Measurements from ENCODE around the gene PAWR.
A peak's percentile ranks its signal among the peaks of the same experiment; 100 is the strongest.

Gene PAWR, protein sequence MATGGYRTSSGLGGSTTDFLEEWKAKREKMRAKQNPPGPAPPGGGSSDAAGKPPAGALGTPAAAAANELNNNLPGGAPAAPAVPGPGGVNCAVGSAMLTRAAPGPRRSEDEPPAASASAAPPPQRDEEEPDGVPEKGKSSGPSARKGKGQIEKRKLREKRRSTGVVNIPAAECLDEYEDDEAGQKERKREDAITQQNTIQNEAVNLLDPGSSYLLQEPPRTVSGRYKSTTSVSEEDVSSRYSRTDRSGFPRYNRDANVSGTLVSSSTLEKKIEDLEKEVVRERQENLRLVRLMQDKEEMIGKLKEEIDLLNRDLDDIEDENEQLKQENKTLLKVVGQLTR

DNA sequence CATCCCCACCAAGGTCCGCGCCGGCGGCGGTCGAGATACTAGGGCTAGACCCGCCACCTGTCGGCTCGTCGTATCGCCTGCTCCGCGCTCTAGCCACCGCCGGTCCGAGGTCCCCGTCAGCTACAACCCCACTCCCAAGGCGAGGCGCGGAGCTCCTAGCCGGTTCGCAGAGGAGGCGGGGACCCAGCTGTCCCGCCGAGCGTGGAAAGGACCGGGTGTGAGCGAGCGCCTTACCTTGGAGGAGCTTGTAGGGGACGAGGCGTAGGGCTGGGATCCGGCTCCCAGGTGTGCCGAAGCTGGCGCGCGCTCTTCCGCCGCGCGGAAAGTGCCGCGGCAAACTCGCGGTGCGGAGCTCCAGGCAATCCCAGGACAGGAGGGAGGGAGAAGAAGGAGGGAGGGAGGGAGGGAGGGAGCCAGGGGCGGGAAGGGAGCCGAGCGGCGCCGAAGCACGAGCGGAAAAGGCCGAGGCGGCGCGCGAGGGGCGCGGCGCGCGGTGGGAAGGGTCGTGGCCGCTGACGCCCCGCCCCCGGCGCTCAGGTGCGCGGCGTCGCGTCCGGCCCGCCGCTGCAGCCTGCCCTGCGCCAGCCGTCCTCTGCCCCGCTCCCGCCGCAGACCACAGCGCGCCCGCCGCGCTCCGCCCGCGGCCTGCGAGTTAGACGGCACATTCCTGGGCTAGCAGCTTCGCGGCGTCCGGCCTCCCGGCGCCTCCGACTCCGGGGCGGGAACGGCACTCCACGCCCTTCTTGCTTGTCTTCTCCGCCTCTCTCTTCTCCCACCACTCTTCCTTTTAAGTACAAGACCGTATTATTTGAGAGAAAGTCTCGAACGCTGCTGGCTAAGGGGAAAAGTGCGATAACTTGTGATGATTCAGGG is at the start of gene PAWR:
Gene PAWR, minus strand, starts transcription at position 327 of the 873 bp plus-strand sequence. CDS start 720 bp downstream, outside the sequence.
- DNase-seq (ENCODE audit: low read depth in 1 of 2, low spot score in 1 of 2), result peak in 1 of 2 donors; percentile 4

DNA sequence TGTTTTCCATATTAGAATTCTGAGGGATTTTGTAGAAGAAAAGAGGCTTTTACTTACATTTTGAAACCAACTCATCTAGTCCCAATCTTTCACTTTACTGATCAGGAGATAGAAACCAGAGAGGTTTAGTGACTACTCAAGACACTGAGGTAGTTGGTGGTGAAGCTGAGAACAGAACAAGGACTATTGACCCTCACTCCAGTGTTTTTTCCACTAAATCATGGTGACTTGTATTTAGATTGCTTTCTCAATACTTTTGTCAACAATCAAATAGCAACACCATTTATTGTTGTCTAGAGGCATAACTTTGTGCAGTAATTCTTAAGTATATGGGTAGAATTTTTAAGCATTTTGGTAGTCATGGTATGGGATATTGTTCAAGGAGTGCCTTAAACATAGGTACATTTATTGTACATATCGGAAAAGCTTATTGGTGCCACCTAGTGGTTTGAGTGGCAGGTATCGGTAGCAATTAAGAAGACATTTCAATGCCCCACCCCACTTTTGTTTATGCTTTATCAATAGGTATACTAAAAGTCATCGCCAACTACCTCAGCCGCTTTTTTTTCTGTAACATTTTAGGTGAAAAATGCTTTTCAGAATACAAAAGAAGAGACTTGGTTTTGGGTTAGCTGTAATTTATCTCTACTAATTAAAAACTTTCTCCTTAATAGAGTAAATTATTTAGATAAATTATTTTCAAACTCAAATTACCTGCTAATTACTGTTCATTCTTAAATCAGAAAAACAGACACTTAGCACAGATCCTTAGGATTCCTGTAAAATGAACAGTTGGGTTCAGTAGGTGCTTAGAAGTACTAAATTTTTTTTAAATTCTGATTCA is 47.3 kb upstream of the PAWR start:
- DNase-seq (ENCODE audit: low read depth in 1 of 2, low spot score in 1 of 2), result peak in 1 of 2 donors; percentile 23

DNA sequence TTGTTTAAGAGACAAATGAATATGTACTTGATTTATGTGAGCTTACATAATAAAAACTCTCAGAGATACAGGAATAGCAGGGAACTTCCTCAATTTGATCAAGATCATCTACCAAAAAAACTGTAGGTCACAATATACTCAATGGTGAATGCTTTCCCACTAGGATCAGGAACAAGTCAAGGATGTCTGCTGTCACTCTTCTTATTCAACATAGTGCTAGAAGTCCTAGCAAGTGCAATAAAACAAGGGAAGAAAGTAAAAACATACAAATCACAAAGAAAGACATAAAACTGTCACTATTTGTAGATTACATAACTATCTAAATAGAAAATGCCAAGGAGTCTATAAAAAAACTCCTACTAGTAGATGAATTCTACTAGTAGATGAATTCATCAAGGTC is 41.9 kb upstream of the PAWR start:
- DNase-seq (ENCODE audit: low read depth in 1 of 2, low spot score in 1 of 2), result no peak

DNA sequence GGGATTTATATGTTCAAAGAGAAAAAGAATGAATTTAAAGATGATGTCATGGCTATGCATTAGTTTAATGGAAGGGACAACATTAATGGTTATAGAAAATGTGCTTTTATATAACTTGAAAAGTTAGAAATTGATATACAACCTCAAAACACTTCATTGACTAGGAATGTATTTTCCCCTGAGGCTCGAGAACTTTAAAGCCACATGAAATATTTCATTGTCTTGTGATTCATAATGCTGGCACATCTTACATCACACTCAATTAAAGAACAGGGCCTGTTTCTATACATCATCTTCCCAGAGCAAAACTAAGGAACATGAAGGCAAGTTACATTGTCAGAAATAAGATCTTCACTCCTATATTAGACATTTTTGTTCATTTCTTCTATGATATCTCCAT is 35.2 kb upstream of the PAWR start:
- no peak for DNase-seq (ENCODE audit: low read depth in 1 of 2, low spot score in 1 of 2)

DNA sequence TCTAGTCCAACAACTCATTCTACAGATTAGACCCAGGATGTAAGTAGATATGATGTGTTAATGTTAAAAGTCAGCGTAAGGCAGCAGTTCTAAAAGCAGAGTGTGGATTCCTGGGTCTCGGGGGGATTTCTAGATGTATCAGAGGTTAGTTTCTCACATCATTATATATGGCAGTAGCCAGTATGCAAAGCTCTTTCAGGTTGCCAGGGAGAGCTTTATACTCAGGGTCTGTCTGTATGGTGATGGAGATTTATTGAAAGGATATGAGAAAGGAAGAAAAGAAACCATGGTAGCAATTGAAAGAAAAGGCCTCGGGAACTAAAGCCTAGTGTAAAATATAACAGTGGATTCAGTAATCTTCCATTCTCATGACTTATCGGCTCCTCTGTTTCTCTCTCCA is 26.2 kb upstream of the PAWR start:
- no peak for DNase-seq (ENCODE audit: low read depth in 1 of 2, low spot score in 1 of 2)

DNA sequence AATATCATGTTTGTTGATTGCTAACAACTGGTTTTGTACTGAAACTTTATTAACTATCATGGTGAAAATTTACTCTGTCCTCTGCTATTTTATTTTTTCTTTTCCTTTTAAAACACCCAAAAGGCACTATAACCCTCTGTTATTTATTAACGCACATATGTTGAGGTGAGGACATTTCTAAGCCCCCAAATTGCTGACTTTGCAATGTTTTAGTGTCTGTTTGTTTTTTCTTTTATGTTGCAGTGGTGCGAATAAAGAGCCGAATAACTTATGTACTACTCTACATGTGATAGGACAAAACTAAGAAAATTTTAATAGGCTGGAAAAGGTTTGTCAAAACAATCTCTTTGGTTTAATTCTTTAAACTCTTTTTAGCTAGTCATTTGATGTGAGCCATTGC is 24.5 kb upstream of the PAWR start:
- DNase-seq (ENCODE audit: low read depth in 1 of 2, low spot score in 1 of 2), result no peak

DNA sequence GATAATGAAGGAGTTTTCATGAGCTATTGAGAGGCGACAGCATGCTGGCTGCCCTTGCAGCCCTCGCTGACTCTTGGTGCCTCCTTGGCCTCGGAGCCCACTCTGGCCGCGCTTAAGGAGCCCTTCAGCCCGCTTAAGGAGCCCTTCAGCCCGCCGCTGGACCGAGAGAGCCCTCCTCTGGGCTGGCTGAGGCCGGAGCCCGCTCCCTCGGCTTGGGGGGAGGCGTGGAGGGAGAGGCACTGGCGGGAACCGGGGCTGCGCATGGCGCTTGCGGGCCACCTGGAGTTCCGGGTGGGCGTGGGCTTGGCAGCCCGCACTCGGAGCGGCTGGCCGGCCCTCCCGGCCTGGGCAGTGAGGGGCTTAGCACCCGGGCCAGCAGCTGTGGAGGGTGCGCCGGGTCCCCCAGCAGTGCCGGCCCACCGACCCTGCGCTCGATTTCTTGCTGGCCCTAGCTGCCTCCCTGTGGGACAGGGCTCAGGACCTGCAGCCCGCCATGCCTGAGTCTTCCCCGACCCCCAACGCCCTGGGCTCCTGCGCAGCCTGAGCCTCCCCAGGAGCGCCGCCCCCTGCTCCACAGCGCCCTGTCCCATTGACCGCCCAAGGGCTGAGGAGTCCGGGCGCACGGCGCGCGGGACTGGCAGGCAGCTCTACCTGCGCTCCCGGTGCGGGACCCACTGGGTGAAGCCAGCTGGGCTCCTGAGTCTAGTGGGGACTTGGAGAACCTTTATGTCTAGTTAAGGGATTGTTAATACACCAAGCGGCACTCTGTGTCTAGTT is 20.1 kb upstream of the PAWR start:
- DNase-seq (ENCODE audit: low read depth in 1 of 2, low spot score in 1 of 2), result no peak

DNA sequence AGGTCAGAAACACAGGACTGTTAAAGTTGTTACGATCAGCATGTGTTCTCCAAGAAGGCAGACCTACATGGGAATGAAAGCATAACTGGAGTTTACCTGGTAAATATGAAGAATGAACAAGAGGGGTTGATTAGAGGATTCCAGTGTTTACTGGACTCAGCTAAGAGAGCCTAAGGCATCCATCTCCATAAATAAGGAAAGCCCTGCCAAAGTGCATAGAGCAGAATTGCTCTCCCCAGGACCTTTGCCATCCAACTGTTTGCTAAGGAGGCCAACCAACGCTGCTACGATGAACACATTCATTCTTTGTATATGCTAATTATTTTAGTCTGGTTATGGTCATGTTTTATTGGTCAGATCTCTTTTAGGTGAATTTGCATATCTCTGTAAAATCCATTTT is 17.1 kb upstream of the PAWR start:
- DNase-seq (ENCODE audit: low read depth in 1 of 2, low spot score in 1 of 2), result no peak

DNA sequence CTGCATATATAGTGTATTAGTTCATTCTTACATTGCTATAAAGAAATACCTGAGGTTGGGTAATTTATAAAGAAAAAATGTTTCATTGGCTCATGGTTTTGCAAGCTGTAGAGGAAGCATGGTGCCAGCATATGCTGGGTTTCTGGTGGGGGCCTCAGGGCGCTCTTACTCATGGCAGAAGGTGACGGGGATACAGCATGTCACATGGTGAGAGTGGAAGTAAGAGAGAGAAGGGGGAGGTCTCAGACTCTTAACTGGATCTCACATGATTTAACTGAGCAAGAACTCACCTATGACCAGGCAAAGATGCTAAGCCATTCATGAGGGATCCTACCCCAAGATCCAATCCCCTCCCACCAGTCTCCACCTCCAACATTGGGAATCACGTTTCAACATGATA is 15.9 kb upstream of the PAWR start:
- DNase-seq (ENCODE audit: low read depth in 1 of 2, low spot score in 1 of 2), result no peak

DNA sequence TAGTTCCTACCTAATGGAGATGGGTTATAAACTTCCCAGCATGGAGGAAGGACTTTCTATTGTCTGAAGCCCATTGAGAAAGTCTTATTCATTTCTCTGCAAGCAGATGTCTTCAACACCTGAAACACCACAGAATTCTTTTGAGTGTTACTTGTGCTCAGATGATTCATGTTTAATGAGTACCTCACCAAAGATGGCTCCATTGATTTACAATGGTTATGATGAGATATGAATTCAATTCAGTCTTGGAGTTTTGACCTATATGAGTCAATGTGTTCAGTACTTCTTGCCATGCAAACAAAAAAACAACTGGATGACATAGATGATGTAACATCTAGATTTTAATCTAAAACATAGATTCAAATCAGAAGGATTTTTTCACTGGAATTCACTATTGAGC is 15.4 kb upstream of the PAWR start:
- no peak for DNase-seq (ENCODE audit: low read depth in 1 of 2, low spot score in 1 of 2)

DNA sequence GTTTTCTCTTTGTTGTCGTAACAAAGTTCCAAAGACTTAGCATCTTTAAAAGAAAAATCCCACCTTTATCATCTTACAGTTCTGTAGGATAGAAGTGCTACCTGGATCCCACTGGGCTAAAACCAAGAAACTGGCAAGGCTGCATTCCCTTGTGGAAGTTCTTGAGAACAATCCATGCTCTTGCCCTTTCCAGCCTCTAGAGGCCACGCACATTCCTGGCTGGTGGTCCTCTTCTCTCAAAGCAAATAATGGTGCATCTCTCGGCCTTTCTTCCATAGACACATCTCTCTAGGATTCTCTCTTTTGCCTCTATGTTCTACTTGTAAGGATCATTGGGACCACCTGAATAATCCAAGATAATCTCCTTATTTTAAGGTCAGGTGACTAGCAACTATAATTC is 8.2 kb upstream of the PAWR start:
- no peak for DNase-seq (ENCODE audit: low read depth in 1 of 2, low spot score in 1 of 2)

DNA sequence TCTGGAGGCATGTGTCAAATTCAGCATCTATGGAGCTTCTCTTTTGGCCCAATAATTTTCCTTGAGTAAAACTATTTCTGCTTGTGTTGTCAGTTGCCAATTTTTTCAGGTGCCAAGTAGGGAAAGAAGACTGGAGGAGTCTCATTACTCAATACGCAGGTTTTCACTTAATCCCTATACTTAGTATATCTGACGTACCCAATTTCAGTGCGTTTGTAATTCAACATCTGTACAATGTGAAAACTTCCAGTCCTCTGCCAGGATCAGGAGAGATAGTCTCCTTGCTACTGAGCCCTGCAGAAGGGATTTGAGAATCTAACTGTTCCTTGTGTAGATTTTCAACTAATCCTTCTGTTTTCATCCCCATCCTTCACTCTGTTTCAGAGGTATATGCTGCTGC is 5.7 kb upstream of the PAWR start:
- no peak for DNase-seq (ENCODE audit: low read depth in 1 of 2, low spot score in 1 of 2)

DNA sequence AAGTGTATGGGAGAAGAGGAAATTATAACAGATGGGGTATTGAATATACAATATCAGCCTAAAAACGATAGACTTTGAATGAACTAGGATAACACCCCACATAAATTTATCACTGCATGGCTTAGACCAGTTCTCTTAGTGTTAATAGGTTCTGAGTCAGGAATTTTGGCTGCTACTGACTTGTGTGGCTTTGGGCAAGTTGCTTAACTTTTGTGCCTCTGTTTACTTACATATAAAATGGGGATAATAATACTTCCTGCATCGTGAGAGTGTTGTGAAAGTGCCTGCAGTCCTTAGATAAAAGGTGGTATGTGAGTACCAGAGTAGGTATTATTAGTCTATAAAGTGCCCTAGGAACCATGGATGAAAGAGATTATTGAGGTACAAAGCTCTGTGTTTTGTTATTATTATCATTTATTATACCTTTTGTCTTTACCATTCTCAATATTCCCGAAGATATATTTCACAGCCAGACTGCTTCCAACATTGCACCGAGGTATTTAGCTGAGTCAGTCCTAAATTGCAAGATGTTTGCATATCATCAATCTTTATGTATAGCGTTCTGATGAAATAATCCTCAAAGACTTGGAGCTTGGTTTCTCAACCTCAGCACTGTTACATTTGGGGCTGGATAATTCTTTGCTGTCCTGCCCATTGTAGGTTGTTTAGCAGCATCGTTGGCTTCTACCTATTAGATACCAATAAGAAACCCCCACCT is 2.3 kb upstream of the PAWR start:
- DNase-seq (ENCODE audit: low read depth in 1 of 2, low spot score in 1 of 2), result no peak

DNA sequence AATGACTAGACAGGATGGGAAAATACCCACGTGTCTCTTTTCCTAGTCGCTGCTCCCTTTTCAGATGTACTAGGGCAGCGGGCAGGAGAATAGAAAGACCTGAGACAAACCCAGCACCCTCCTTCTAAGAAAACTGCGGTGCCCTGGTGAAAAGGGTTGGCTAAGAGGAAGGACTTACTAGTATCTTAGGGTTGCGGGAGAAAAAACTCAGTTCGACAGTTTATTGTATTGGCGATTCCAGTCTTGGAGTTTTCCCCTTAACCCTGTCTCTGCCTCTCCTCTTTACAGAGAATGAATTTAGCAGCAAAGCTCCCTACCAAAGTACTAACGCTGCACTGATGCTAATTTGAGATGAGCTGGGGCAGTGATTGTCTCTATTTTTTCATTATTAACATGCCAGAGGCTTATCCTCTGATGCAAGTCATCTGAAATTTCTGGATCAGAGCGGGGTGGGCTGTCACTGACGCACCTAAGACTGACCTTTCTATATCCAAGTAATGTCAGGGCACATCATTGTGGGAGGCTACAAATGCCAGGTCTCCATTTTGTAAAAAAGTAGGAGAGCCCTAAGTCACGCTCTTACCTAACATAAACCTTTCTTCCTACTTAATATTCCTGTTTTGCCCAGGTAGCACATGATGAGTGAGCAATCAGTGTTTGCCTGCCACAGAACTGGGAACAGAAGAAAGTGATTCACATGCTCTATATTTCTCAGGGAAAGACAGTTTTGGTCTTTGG is 916 bp upstream of the PAWR start:
- no peak for DNase-seq (ENCODE audit: low read depth in 1 of 2, low spot score in 1 of 2)

DNA sequence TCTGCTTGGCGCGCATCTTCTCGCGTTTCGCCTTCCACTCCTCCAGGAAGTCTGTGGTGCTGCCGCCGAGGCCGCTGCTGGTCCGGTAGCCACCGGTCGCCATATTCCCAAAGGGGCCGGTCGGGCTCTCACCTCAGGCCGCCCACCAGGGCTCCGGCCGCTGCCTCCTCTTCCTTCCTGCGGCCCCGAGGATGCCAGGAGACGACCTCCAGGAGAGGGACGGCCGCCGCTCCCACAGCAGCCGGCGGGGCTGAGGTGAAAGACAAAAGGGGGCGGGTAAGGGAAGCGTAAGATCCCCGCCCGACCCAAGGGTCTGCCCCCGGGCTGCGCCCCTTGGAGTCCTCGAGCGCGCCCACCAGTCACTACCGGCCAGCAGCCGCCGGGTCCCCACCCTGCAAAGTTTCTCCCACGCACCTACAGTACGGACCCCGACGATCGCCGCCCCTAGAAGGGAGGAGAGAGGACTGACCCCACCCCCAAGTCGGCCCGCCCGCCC is 574 bp downstream of the PAWR start:
- no peak for DNase-seq (ENCODE audit: low read depth in 1 of 2, low spot score in 1 of 2)

DNA sequence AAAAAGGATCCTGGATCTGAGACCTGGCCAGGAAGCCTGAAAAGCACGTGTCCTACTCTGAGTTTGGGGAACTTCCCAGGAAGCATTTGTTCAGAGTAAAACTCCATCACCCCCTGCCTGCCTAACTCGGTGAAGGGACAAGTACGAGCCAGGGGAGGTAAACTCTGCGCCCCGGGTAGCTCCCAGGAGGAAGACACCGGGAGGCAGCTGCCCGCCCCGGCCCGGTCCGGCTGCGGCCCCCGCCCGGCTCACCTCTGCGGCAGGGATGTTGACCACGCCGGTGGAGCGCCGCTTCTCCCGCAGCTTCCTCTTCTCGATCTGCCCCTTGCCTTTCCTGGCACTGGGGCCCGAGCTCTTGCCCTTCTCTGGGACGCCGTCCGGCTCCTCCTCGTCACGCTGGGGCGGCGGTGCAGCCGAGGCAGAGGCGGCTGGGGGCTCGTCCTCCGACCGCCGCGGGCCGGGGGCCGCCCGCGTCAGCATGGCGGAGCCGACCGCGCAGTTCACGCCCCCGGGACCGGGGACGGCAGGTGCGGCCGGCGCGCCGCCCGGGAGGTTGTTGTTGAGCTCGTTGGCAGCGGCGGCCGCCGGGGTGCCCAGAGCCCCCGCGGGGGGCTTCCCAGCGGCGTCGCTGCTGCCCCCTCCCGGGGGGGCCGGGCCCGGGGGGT is 1.2 kb downstream of the PAWR start:
- DNase-seq (ENCODE audit: low read depth in 1 of 2, low spot score in 1 of 2), result no peak

DNA sequence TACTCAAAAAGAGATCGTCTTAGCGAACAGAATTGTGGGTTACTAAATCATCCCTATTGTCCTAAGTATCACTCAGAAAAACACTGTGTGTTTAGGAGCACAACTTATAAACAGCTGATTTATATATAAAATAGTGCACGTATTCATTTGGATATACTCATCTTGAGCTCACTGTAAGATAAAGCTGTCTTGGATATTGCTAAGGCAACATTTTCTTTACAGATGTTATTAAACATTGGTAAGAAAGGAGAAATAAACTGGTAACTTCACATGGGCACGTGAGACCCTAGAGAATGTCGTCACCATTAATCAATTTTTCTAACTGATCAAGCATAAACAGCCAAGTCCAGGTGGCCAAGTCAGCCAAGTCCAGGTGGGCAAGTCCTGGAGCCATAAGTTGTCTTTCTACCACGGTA is 1.7 kb downstream of the PAWR start:
- DNase-seq (ENCODE audit: low read depth in 1 of 2, low spot score in 1 of 2), result no peak

DNA sequence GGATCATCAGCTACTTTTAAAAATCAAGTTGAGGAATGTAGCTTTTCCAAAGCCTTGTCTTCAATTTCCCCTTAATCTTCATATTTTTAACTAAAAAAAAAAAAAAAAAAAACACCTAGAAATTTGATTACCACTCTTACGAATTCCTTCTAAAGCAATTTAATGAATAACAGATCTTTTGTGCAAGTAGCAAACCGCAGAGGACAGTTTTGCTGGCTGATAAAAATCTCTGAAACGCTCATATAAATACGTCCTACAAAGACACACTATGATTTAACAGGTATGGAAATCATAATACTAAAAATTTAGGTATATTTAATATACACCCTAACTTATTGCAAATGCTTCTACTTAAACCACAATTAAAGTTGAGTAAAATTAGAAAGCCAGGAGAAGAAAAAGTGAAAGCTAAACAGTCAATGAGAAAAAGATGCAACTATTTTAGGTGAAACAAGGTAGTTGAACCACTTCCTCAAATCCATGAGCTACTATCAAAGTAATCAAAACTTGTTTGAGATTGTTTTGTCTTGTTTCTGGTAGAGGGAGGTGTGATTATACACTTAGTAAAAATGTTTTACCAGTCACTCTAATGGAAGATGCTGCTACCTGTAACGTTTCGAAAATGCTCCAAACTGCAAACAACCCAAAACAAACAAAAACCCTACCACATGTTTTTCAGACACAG is 2.2 kb downstream of the PAWR start:
- no peak for DNase-seq (ENCODE audit: low read depth in 1 of 2, low spot score in 1 of 2)
